DLD1 (cell line): Measurements from ENCODE around the gene TTC36.
"Not testable (repeated sequence)": the region's sequence is repeated elsewhere in the genome, so short reads cannot be mapped to it uniquely, and the experiment has no call there.

Source experiments
- in situ Hi-C: cut with HindIII; loops from 2 replicates; pipeline ENCODE4 v1.10.0; 2017; ENCODE audit warnings: low sequenced_read_pairs

The TTC36 gene

GRCh38 chr11:118527109-118527508 is at the start of gene TTC36:
Gene TTC36 (plus strand): TSS chr11:118527474. CDS start chr11:118527495, 21 bp downstream.
- in situ Hi-C loops, result no loop called here

- in situ Hi-C loops, result not testable (repeated sequence)
Observed at GRCh38 chr11:118481238-118481637, 46.0 kb upstream of the TTC36 start.

GRCh38 chr11:118484405-118484804 is 42.9 kb upstream of the TTC36 start:
- in situ Hi-C loops, result no loop called here

GRCh38 chr11:118485273-118485672 is 42.0 kb upstream of the TTC36 start:
- in situ Hi-C loops, result no loop called here

- in situ Hi-C loops, result no loop called here
Observed at GRCh38 chr11:118488480-118489109, 38.7 kb upstream of the TTC36 start.

GRCh38 chr11:118491041-118491440 is 36.2 kb upstream of the TTC36 start:
- in situ Hi-C loops, result no loop called here

- in situ Hi-C loops, result no loop called here
Observed at GRCh38 chr11:118497831-118498230, 29.4 kb upstream of the TTC36 start.

- in situ Hi-C loops, result no loop called here
Observed at GRCh38 chr11:118503216-118503615, 24.1 kb upstream of the TTC36 start.

- in situ Hi-C loops, result no loop called here
Observed at GRCh38 chr11:118511601-118512000, 15.7 kb upstream of the TTC36 start.

GRCh38 chr11:118514103-118514502 is 13.2 kb upstream of the TTC36 start:
- in situ Hi-C loops, result no loop called here

GRCh38 chr11:118519549-118519948 is 7.7 kb upstream of the TTC36 start:
- in situ Hi-C loops, result no loop called here

GRCh38 chr11:118521892-118522311 is 5.4 kb upstream of the TTC36 start:
- in situ Hi-C loops, result no loop called here

GRCh38 chr11:118522571-118523072 is 4.7 kb upstream of the TTC36 start:
- in situ Hi-C loops, result no loop called here

- in situ Hi-C loops, result no loop called here
Observed at GRCh38 chr11:118524356-118524755, 2.9 kb upstream of the TTC36 start.

GRCh38 chr11:118524757-118525470 is 2.4 kb upstream of the TTC36 start:
- in situ Hi-C loops, result no loop called here

- in situ Hi-C loops, result no loop called here
Observed at GRCh38 chr11:118526688-118527087, 586 bp upstream of the TTC36 start.

GRCh38 chr11:118528511-118528910 is 1.2 kb downstream of the TTC36 start:
- in situ Hi-C loops, result no loop called here

- in situ Hi-C loops, result no loop called here
Observed at GRCh38 chr11:118529584-118530175, 2.4 kb downstream of the TTC36 start.

GRCh38 chr11:118530180-118530682 is 3.0 kb downstream of the TTC36 start:
- in situ Hi-C loops, result no loop called here

- in situ Hi-C loops, result no loop called here
Observed at GRCh38 chr11:118530683-118531596, 3.7 kb downstream of the TTC36 start, which contains the start of gene TMEM25. Gene TMEM25 (plus strand): TSS chr11:118531192. CDS start chr11:118531802, 610 bp downstream.
